Superior temporal gyrus (tissue), 1 donor: ENCODE results near the gene QPRT.
A peak's percentile ranks its signal among the peaks of the same experiment; 100 is the strongest.
"Not testable (repeated sequence)": the region's sequence is repeated elsewhere in the genome, so short reads cannot be mapped to it uniquely, and the experiment has no call there.

Experiments
- DNase-seq: peaks from one replicate; pipeline ENCODE4 v3.0.0-alpha.2; 2016; ENCODE audit errors: extremely low spot score

QPRT gene

DNA sequence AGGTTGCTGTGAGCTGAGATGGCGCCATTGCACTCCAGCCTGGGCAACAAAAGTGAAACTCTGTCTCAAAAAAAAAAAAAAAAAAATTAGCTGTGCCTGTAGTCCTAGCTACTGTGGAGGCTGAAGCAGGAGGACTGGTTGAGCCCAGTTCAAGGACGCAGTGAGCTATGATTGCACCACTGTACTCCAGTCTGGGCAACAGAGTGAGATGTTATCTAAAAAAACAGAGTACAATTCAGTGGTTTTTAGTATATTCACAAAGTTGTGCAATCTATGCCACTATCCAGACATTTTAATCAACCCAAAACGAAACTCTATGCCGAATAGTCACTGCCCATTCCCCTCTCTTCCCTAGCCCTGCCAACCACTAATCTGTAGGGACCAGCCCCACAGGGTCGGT, 41.7 kb downstream of the QPRT start:
- DNase-seq = no peak

DNA sequence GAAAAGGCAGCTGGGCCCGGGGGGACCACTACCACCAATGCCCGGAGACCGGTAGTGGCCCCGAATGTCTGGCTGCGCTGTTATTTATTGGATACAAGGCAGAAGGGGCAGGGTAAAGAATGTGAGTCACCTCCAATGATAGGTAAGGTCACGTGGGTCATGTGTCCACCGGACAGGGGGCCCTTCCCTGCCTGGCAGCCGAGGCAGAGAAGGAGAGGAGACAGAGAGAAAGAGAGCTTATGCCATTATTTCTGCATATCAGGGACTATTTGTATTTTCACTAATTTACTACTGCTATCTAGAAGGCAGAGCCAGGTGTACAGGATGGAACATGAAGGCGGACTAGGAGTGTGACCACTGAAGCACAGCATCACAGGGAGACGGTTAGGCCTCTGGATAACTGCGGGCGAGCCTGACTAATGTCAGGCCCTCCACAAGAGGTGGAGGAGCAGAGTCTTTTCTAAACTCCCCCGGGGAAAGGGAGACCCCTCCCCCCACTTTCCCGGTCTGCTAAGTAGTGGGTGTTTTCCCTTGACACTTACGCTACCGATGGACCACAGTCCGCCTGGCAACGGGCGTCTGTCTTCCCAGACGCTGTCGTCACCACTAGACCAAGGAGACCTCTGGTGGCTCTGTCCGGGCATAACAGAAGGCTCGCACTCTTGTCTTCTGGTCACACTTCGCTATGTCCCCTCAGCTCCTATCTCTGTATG, 42.3 kb downstream of the QPRT start:
- DNase-seq = peak; percentile 82

- no peak for DNase-seq
These were observed 47.9 kb downstream of the QPRT start for GRCh38 chr16:29726845-29727377.

DNA sequence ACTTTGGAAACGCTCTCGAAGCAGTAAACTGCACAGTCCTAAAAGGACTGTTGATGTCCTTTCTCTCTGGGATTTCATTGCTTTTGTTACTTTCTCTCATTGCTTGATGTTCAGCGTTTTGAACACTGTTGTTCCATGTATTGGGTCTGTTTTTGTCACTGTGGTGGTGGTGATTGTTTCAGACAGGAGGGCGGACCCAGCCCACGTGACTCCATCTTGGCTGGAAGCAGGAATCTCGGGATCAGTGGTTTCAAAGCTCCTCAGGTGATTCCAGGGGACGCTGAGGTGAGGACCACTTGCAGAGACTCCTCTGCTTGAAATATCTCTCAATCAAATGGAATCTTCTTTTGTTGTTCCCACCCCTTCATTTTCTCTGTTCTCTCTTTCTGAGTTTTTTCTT, 48.5 kb downstream of the QPRT start:
- no peak for DNase-seq

DNA sequence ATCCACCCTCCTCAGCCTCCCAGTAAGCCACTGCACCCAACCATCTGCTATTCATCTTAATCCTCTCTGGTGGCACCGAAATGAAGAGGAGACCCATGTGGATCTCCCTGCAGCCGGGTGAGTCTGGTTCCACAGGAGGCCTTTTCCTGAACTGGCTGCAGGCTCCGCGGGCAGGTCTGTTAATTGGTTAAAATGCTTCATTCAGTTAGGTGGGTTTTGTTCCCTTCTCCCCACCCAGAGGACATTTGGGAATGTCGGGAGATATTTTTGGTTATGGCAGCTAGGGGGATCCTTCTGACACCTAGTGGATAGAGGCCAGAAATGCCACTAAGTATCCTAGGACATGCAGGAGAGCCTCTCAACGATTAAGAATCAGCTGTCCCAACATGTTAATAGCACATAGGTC, 50.1 kb downstream of the QPRT start:
- DNase-seq = peak; percentile 43

GRCh38 chr16:29730649-29731048, 51.7 kb downstream of the QPRT start:
- no peak for DNase-seq

DNA sequence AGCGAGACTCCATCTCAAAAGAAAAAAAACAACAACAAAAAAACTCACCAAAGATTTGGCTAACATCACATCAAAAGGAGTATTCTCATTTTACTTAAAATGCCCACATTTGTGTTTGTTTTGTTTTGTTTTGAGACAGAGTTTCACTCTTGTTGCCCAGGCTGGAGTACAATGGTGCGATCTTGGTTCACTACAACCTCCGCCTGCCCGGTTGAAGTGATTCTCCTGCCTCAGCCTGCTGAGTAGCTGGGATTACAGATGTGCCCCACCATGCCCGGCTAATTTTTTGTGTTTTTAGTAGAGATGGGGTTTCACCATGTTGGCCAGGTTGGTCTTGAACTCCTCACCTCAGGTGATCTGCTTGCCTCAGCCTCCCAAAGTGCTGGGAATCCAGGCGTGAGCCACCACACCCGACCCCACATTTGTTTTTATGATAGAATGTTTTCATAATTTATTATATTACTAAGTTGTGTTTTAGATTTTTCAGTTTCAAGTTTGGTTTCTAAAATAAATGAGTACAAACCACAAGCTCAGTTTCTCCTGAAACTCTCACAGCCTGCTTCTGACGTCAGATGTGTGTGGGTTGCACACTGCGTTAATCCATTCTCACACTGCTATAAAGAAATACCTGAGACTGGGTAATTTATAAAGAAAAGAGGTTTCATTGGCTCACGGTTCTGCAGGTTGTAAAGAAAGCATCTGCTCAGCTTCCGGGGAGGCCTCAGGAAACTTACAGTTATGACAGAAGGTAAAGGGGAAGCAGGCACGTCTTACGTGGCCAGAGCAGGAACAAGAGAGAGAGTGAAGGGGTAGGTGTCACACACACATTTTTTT, 53.0 kb downstream of the QPRT start:
- DNase-seq = not testable (repeated sequence)

DNA sequence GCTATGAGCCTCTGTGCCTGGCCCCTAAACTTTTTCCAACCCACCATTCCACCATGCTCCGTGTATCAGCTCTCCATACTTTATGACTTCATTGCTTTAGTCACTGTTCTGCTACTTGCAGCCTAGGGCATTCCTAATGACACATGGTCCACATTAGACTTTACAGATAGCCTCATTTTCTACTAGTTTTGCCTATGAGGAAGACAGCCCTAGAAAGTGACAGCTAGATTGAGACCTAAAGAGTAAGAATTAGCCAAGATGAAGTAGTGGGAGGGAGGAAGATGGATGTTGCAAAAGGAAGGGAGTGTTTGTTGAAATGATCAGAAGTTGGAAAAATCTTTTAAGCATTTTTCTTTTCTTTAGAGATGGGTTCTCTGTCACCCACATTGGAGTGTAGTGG, 55.8 kb downstream of the QPRT start:
- no peak for DNase-seq

DNA sequence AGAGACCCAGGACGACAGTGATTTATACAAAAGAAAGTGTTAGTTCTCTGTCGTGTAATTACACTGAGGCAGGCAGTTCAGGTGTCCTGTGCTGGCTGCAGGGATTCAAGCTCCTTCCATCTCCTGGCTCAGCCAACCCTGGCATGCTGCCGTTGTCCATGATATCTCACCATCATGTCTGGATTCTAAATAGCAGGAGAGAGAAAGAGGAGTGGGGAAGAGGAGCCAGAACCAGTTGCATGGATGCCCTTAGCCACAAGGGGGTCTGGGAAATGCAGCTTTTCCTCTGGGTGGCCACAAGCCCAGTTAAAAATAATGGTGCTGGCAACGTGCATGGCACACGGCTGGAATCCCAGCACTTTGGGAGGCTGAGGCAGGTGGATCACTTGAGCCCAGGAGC, 57.1 kb downstream of the QPRT start:
- no peak for DNase-seq

DNA sequence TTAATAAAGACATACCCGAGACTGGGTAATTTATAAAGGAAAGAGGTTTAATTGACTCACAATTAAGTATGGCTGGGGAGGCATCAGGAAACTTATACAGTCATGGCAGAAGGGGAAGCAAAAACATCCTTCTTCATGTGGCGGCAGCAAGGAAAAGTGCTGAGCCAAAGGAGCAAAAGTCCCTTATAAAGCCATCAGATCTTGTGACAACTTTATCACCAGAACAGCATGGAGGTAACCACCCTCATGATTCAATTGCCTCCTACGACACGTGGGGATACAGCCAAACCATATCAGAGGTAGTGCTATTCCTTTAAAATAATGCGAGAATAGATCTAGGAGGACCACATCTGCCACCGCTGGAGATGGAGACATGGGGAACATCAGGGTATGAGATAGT, 57.8 kb downstream of the QPRT start:
- DNase-seq = no peak

DNA sequence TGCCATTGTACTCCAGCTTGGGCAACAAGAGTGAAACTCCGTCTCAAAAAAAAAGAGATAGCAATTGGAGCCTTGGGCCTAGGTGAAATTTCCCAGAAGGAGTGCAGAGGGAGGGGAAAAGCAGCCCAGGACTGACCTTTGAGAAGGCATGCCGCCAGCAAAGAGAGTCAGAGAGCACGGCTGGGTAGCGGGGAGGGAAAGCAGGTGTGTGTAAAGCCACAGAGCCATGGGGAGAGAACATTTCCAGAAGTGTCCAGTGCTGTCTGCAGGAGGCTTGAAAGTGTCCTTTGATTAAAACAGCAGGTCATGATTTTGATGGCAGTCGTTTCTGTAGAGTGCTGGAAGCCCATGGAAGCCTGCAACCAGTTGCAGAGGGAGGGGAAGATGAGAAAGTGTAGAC, 58.7 kb downstream of the QPRT start:
- DNase-seq = no peak

DNA sequence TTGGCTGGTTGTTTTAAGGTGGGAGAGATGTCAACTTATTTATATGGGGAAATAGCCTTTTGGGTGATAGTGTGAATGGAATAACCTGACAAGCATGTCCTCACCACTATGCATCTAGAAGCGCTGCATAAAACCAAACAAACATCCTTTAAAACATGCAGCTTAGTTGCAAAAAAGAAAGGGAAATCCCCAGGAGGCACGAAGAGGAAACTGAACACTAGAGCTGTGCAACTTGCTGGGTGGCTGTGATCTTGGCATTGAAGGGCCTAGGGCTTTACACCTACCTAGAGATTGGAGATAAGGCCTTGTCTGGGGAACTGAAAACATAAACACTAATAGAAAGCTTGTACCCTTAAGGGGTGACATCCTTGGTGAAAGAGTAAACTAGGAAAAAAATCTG, 59.5 kb downstream of the QPRT start:
- no peak for DNase-seq

GRCh38 chr16:29739927-29740629, 61.1 kb downstream of the QPRT start:
- not testable (repeated sequence) for DNase-seq

DNA sequence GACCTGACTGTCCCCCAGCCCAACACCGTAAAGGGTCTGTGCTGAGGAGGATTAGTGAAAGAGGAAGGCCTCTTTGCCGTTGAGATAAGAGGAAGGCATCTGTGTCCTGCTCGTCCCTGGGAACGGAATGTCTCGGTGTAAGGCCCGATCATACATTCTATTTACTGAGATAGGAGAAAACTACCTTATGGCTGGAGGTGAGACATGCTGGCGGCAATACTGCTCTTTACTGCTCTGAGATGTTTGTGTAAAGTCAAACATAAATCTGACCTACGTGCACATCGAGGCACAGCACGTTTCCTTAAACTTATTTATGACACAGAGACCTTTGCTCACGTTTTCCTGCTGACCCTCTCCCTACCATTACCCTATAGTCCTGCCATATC, 61.6 kb downstream of the QPRT start:
- not testable (repeated sequence) for DNase-seq

- DNase-seq = no peak
These were observed 63.8 kb downstream of the QPRT start for GRCh38 chr16:29742683-29743275.

GRCh38 chr16:29743475-29743826, 64.5 kb downstream of the QPRT start:
- no peak for DNase-seq

GRCh38 chr16:29743827-29744531, 65.0 kb downstream of the QPRT start:
- DNase-seq = no peak

DNA sequence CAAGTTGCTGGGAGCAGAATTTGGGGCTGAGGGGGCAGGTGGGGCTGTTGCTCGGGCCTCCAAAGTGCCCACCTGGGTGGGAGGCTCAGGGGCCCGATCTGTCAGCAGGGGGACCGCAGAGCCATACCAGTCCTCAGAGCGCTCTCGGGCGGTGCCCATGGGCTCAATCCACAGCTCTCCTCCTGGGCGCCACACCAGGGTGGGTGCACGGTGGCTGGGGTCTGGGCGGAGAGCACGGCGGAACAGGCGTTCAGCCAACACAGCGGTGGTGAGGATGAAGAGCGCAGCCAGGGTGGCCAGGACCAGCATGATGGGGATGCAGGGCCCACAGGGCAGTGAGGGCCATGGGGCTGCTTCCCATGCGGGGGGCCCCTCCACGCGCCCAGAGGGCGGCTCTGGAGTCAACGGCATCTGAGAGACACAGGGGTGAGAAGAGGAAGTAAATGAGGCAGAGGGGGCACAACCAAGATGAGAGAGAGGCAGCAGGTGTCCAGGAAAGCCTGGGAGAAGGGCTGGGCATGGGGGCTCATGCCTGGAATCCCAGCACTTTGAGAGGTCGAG, 65.6 kb downstream of the QPRT start:
- DNase-seq = no peak

DNA sequence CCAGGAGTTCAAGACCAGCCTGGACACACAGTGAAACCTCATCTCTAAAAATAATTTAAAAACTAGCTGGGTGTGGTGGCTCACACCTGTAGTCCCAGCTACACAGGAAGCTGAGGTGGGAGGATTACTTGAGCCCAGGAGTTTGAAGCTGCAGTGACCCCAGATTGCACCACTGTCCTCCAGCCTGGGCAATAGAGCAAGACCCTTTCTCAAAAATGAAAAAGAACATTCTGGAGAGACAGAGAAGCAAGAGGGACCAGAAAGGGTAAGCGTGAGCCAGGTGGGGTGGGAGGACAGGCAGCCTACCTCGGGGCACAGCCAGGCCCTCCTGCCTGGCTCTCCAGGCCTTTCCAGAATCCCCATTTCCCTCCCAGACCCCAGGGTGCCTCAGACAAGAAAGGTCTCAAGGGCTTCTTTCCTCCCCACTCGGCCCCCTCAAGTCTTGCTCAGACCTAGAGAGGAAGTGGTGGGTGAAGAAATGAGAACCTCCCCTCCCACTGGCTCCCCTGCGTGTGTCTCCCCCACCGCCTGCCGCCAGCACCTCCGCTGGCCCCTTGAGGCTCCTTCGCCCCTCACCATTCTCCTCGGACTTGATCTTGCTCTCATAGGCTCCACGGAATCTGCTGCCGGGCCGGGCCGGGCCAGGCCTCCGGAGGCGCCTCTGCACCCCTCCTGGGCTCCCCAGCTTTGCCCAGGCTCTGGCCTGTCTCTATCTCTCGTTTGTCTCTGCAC, 66.3 kb downstream of the QPRT start:
- no peak for DNase-seq

- no peak for DNase-seq
These were observed 66.9 kb downstream of the QPRT start, which contains the start of gene C16orf54 for GRCh38 chr16:29745853-29746345. TSS of gene C16orf54 (minus strand) at chr16:29745990. CDS start at chr16:29744951, 1,039 bp downstream.
